NCI-H748 (cell line): Measurements from ENCODE around the gene DCAF8L1.
A peak's percentile ranks its signal among the peaks of the same experiment; 100 is the strongest.
"Not testable (repeated sequence)": the region's sequence is repeated elsewhere in the genome, so short reads cannot be mapped to it uniquely, and the experiment has no call there.

ENCODE experiments used
- DNase-seq: peaks from one replicate; lab custom pipeline; 2025; ENCODE audit not compliant: unreplicated experiment; lab: John Stamatoyannopoulos, UW

DCAF8L1 gene

DNA sequence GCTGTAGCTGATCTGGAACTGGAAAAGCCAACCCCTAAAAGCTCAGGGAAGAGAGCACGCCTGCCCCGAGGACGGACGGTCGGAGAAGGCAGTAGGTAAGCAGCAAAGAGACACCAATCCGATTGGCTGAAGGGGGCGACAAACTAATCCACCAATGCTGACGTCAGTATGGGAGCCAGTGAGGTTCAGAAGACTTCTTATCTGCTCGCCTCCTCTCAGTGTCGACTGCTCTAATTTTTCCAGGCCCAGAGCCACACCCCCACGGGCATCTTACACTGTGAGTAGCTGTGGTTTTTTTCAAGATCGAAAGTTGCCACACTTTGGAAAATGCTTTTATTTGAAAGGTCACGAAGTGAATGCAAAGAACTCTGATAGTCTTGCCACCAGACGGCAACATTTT, at the start of gene DCAF8L1:
Gene DCAF8L1 (minus strand): TSS at position 101 of the 400 bp plus-strand sequence. CDS start 115 bp downstream, outside the sequence.
- peak; percentile 8 for DNase-seq

DNA sequence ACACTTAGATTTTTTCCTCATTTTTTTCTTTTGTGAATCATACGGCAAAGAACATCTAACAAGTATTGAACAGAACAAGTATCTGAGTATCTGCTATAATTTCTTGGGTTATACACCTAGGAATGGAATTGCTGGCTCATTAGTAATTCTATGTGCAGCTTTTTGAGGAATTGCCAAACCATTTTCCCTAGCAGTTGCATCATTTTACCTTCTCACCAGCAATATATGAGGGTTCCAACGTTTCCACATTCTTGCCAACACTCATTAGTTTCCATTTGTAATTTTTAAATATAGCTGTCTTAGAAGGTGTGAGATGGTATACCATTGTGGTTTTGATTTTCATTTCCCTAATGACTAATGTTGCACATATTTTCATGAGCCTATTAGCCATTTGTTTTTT, 41.1 kb upstream of the DCAF8L1 start:
- DNase-seq, result no peak

DNA sequence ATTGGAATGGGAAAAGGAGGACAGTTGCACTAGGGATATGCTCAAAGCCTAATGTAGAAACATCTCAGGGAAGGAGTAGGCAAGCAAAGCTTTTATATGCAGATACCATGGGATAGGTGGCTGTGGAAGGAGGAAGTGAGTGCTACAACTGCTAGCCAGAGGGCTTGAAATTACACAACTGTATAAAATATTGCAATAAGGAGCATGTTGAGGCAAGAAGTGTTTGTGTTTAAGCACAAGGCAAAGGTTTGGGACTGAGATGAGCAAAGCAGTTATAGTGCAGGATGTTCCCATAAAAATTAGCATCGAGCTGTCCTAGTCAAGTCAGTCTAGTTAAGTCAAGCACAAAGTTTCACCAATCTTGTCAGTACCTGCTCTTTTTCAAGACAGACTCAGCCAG, 35.6 kb upstream of the DCAF8L1 start:
- DNase-seq, result no peak

DNA sequence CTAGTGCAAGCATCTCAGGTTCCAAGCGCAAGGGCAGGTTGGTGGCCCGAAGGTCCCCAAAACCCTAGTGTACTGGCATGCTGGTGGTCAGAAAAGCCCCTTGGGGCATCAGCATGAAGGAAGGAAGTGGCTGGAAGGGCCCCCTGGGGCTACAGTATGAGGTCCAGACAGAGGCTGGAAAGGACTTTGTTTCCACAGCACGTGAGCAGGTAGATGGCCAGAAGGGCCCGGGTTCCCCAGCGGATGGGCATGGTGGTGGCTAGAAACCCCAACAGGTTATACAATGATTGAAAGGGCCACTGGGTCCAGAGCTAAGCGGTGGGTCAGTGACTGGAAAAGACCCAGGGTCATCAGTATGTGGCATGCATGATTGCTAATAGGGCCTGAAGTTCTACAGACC, 34.7 kb upstream of the DCAF8L1 start:
- DNase-seq, result no peak

DNA sequence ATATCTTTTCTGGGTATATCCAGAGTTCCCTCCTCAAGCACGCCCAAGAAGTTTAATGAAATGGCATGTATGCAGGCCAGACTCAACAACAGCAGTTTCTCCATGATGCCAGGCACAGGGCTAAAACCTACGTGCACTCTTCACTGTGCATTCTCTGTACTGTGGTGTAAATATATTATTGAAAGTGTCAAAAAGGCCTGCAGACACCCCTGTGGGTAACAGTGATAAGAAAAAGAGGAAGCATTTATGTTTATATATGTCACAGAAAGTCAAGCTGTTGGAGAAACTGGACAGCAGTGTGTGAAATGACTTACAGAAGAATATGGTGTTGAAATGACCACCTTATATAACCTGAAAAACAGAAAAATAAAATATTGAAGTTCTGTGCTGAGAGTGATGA, 29.6 kb upstream of the DCAF8L1 start:
- no peak for DNase-seq

DNA sequence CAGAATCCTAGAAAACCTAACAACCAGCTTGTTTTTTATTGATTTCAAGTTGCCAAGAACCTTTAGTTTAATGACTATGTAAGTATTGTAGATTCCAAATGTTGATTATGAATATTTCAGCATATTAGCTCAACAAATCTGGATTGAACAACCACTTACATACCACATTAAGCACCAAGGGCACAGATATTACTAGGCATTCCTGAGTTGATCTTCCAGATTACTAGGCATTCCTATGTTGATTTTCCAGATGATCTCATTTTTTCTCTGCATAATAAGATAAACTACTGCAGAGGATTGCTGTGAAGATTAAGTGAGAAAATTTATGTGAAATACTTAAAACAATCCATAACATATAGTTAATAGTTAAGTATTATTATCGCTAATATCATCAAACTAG, 17.4 kb upstream of the DCAF8L1 start:
- DNase-seq, result no peak

DNA sequence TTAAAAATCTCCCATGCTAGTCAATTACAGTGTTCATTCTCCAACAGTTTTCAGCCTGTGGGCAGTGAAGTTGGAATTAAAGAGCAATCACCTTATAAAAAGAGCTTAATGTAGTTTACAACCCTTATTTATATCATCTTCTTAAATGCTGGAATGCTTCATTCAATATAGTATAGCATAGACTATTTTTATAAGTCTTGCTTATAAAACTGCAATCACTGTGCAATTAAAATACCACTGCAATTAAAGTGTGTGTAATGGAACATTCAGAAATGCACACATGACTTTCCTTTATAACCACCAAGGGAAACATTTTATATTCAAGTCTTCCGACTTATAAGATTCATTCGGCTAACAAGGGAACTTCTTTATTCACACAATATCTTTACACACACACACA, 16.4 kb upstream of the DCAF8L1 start:
- no peak for DNase-seq

DNA sequence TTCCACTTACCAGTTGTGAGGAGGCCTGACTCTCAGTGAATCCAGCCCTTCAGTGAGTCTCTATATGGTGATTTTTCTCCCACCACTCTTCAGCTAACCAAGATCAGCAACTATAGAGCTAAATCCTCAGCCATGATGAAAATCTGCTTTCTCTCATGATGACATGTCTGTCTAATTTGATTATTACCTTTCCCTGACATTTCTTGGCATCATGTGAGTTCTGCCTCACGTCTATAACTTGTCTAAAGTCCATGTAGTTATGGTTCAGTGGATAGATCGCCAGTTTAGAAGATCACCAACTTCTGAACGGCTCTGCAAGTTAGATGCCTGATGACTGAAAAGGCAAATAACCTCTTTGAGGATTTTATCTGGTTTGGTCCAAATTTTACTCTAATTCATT, 14.9 kb upstream of the DCAF8L1 start:
- no peak for DNase-seq

DNA sequence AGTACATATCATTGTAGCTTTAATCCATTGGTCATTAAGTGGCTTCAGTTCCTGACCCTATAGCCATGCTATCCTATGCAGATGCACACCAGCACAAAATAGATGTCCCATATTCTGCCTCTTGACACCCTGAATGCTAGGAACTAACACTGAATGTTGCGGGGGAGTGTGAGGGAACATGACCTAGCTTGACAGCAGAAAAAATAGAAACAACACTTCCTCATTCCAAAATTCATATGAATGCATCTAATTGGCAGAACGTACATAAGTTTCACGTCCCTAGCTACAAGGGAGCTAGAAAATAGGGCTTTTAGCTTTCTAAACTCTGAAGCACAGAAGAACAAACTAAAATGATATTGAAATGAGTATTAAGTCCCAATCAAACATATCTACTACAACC, 14.4 kb upstream of the DCAF8L1 start:
- DNase-seq, result no peak

DNA sequence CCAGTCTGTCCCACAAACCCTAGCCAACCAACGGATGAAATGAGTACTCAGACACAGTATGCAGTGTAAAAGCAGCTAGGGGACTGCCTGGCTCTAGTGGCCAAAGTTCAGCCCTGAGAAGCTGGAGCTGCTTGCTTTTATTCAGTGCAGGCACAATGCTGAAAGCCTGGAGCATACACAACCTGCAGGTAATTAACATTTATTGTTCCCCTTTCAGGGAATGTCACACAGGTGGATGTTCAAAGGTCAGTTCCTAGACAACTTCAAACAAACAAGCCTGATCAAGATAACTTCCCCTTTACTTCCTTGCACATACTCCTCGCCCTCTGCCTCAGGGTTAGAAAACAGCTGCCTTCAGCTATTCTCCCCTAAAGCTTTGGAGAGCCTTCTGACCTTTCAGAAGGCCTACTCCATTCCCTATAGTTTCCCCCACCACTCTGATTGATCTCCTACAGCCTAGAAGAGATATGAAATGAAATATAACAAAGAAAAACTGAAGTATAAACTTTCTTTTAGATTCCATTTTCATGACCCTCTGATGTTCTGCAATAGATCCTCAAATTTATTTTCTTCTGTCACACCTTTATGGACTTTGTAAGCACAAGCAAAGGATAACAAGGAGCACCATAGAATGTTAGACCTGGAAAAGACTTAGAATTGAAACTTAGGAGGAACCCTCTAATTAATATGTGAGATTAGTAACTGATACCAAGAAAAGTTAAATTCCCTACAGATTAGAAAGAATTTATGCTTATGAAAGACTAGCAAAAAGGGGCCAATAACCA, 6.8 kb upstream of the DCAF8L1 start:
- no peak for DNase-seq

DNA sequence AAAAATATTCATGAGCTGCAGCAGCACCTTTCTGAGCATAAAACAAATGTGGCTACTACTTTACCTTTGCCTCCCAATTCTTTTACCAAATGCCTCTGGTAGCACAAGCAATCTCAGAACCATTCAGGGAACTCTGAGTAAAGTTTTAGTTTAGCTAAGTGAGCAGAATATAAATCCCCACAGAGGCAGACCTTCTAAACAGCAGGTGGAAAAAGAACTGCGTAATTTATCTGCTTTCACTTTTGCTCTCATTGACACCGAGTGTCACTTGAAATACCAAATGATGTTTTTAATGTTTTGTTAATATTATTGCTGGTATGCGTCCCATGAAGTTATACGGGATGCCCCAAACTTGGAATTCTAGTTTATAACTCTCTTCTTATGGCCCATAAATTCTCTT, 4.3 kb downstream of the DCAF8L1 start:
- DNase-seq, result not testable (repeated sequence)

DNA sequence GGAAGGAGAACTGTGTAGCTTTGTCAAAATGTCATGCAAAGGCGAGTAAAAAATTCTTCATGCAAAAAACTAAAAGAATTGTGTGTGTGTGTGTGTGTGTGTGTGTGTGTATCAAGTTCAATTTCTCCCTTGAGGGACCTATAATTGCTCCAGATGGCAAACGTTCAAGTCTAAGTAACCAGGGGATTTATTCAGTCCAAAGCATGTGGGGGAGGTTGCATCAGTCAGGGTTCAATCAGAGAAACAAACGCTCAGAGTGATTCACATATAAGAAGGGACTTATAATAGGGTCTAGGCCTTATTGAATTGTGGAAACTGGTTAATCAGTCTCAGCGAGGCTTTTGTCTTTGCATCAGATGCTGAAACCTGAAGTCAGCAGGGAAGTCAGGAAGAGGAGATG, 5.0 kb downstream of the DCAF8L1 start:
- no peak for DNase-seq

DNA sequence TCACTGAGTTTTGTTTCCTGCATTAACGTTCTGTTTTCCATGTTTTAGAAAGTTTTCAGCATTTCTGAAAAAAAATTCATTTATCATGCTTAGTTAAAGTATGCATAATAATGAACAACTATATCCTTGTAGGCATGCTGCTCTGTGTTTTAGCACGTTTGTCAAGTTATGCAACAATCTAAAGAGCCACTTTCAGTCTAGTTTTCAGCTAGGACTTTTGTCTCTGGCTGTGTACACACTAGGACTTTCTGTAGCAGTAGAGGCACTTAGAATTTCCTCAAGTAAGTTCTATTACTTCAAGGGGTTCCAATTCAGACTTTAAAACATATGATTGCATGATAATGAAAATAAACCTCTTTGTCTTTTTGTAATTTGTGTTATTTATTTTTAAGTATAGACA, 12.4 kb downstream of the DCAF8L1 start:
- no peak for DNase-seq

DNA sequence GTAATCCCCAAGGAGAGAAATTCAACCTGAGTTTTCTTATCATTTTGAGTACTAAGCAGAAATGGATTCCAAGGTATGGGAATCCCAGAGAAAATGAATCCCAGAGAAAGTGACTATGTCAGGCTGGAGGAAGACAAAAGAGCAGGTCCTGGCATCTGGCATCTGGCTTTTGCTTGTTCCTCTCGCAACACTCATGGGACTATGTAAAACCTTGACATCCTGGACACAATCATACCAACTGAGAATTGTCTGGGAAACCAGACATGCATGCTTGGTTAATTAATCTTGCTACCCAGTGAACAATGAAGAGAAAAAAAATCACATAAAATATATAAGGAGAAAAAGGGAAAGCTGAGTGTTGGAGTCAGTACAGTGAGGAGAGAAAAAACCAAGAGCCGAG, 12.9 kb downstream of the DCAF8L1 start:
- no peak for DNase-seq

DNA sequence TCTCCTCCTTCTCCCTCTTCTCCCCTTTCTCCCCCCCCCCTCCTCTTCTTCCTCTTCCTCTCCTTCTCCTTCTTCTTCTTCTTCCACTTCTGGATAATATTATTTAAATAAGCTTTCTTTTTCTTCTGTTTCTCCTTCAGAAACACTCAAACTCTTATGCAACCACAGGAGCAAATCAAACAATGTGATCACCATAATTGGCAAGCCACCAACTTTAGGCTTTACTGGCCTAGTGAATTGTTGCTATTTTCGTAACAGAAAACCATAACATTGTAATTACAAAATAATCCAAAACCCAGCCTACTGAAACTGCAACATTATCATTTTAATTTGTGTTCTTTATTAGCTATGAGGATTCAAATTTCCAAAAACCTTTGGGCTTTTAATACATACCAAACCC, 14.3 kb downstream of the DCAF8L1 start:
- no peak for DNase-seq

DNA sequence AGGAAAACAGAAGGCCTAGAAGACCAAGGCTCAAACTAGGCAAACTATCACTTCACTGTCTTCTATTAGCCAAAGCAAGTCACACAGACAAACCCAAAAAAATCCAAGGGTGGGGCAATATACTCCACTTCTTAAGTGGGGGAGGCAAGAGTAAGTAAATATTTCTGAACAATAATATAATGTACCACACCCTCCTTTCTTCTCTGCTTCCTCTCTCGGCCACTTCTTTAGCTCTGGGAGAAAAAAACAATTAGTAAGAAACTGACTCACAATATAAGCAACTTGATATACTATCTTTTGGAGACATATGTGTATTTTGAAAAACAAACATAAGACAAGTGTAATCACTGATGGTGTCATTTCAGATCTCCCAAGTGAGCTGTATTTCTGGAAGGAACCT, 14.8 kb downstream of the DCAF8L1 start:
- DNase-seq, result no peak

DNA sequence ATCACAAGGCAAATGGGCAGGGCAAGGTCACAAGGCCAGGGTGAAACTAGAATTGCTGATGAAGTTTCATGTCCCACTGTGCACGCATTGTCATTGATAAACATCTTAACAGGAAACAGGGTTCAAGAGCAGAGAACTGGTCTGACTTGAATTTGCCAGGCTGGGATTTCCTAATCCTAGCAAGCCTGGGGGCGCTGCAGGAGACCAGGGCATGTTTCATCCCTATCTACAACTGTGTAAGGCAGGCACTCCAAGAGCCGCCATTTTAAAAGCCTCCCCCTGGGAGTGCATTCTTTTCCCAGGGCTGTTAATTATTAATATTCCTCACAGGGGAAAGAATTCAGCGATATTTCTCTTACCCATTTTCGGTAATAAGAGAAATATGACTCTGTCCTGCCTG, 15.9 kb downstream of the DCAF8L1 start:
- DNase-seq, result not testable (repeated sequence)

DNA sequence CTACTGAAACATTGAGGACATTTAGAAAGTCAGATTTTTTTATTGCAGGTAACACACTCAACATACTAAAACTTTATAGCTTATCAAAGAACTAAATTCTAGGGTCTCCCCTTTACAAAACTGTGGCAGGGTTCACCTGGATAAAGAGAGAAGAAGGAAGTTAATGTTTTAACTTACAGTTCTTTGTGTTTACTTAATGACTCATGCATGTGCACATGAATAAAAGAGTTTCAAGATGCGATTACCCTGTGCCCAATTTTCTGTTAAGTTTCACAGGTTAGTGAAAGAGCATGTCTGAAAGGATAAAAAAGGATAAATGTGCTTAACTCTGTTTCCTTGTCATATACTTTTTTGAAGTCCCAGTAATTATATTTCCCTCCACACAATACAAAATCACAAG, 16.8 kb downstream of the DCAF8L1 start:
- no peak for DNase-seq

DNA sequence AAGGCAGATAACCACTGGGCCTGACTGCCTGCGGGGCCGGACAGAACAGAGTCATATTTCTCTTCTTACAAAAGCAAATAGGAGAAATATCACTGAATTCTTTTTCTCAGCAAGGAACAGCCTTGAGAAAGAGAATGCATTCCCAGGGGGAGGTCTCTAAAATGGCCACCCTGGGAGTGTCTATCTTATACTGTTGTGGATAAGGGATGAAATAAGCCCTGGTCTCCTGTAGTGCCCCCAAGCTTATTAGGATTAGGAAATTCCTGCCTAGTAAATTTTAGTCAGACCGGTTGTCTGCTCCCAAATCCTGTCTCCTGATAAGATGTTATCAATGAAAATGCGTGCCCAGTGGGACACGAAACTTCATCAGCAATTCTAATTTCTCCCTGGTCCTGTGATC, 20.8 kb downstream of the DCAF8L1 start:
- DNase-seq, result not testable (repeated sequence)

DNA sequence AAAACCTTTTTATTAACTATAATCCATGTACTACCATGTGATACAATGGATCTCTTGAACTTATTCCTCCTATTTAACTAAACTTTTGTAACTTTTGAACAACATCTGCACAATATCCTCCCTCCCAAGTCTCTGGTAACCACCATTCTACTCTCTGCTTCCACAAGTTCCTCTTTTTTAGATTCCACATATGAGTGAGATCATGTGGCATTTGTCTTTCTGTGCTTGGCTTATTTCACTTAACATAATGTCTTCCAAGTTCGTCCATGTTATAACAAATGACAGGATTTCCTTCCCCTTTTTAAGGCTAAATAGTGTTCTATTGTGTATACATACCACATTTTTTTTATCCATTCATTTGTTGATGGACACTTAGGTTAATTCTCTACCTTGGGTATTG, 28.1 kb downstream of the DCAF8L1 start:
- DNase-seq, result no peak

DNA sequence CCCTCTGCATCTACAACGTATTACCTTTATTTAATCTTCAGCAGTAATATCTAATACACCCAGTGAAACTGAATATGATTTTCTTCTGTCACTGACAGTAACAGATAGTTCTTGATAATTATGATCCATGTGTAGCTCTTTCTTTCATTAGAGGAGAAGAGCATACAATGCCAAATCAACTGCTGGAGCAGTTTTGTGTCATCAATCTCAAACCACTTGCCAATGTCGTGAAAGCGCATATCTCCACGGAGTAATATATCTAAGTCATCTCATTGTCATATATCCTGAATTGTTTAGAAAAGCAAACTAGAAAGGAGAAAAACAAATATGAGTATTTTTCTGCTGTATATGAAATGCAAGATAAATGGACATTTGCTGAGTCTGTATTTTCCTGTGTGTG, 47.9 kb downstream of the DCAF8L1 start:
- no peak for DNase-seq
